Activated T-cell treated with anti-CD3 and anti-CD28 coated beads, Interleukin-2, amount 50 U/mL, for 24 hours (primary cell): ENCODE results near the gene NAA11.

Experiments
- DNase-seq: peaks from one replicate; pipeline ENCODE4 v3.0.0-alpha.2; 2020
- H3K27ac Mint-ChIP-seq: 2 replicates; pipeline ENCODE4 v1.8.0; 2020; ENCODE audit warnings: mild to moderate bottlenecking, mixed read lengths
- H3K27me3 Mint-ChIP-seq: 2 replicates; pipeline ENCODE4 v1.8.0; 2020; ENCODE audit warnings: mixed read lengths
- H3K36me3 Mint-ChIP-seq: 2 replicates; pipeline ENCODE4 v1.8.0; 2020; ENCODE audit warnings: low read depth, mixed read lengths
- H3K4me1 Mint-ChIP-seq: 2 replicates; pipeline ENCODE4 v1.8.0; 2020; ENCODE audit warnings: low read depth, mixed read lengths
- H3K4me3 Mint-ChIP-seq: 2 replicates; pipeline ENCODE4 v1.8.0; 2020; ENCODE audit warnings: mild to moderate bottlenecking, moderate library complexity, mixed read lengths
- H3K9me3 Mint-ChIP-seq: 2 replicates; pipeline ENCODE4 v1.8.0; 2020; ENCODE audit warnings: mixed read lengths

NAA11 gene

DNA sequence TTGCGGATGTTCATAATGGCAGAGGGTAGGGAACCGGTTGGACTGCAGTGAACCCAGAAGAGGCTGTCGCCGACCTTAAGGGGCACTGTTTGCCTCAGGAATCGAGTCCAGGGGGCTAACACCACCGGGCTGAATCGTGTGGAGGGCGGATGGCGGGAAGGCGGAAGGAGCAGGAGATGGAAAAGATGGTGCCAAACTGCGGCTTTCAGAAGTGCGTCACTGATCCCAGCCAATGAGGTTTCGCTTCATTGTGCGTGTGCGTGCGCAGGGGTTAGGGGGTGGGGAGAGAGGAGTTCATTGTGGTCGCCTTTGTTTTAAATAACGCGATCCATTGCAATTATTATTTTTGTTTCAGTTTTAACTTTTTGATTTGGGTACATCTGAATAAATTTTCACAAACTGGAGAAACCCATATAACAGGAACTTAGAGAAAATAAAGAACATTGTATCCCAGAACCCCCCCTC lies at the start of gene NAA11:
Gene NAA11, minus strand, starts transcription at position 198 of the 465 bp plus-strand sequence. Its CDS starts 184 bp downstream, at position 14.
- Mint-ChIP-seq H3K27ac (no peak within 1 kb of the TSS), H3K9me3 (no peaks in the 10 kb centered on the region), H3K36me3 (no peaks in the 10 kb centered on the region), H3K4me3 (no peak within 1 kb of the TSS), H3K27me3 (no peaks in the 10 kb centered on the region), H3K4me1 (no peaks in the 10 kb centered on the region)
- DNase-seq: no peak

DNA sequence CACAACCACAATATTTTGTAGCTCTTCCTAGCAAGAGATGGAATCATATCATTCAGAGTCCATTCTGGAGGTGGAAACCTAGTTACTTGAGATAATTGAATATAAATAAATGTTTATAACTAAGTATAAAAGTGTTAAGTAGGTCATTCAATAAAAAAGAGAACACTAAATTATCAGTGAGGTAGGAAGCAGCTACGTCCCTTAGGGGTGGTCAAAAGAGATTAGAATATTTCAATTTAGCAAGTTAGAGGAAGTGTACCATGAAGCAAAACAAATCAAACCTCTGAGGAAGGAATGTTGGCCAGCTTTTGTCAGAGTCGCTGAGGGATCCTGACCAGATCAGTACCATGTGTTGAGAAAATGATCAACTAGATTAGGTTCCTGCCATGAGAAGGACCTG lies 44.2 kb upstream of the NAA11 start:
- no peaks in the 10 kb centered on the region for H3K4me1 Mint-ChIP-seq
- no peak overlapping the region for H3K27ac Mint-ChIP-seq
- H3K4me3 Mint-ChIP-seq: no peak overlapping the region
- no peaks in the 10 kb centered on the region for H3K36me3 Mint-ChIP-seq
- no peaks in the 10 kb centered on the region for H3K27me3 Mint-ChIP-seq
- DNase-seq: no peak
- H3K9me3 Mint-ChIP-seq: no peaks in the 10 kb centered on the region

DNA sequence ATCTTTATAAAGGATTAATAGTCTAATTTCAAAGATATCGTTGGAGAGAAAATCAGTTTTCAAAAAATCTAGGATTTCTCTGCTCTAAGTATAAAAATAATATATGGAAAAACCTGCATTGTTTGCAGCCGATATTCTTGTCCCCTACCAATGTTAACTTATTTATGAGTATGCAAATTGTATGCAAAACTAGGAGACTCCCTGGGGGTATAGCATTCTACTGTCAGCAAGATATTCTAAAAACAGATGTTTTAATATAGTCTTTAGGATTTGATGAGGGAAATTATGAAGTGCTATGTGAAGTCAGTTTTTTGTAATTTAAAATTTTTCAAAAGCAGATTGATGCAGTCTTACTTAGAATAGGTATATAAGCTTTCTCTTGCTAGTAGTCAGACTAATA lies 41.2 kb upstream of the NAA11 start:
- DNase-seq: no peak
- Mint-ChIP-seq H3K9me3 (no peaks in the 10 kb centered on the region), H3K27ac (no peak overlapping the region), H3K4me3 (no peak overlapping the region), H3K36me3 (no peaks in the 10 kb centered on the region), H3K27me3 (no peaks in the 10 kb centered on the region), H3K4me1 (no peaks in the 10 kb centered on the region)

DNA sequence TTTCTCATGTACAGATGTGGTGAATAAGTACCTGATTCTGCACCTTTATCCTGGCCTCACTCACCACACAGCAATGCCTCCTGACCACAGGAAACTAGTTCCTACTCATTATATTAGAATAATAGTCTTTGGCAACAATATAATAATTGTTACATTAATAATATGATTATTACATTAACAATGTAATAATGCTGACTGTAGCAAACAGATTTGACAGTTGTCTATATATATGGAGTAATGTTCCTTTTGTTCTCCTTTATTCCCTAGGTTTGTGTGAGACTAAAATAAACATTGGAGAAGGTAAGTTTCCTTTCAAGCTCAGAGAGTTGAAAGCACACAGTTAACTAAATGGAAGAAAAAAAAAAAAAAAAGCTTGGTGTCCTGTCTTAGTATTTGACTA lies 40.6 kb upstream of the NAA11 start:
- no peak overlapping the region for H3K4me3 Mint-ChIP-seq
- DNase-seq: no peak
- no peaks in the 10 kb centered on the region for H3K36me3 Mint-ChIP-seq
- H3K27ac Mint-ChIP-seq: no peak overlapping the region
- H3K4me1 Mint-ChIP-seq: no peaks in the 10 kb centered on the region
- H3K9me3 Mint-ChIP-seq: no peaks in the 10 kb centered on the region
- H3K27me3 Mint-ChIP-seq: no peaks in the 10 kb centered on the region

DNA sequence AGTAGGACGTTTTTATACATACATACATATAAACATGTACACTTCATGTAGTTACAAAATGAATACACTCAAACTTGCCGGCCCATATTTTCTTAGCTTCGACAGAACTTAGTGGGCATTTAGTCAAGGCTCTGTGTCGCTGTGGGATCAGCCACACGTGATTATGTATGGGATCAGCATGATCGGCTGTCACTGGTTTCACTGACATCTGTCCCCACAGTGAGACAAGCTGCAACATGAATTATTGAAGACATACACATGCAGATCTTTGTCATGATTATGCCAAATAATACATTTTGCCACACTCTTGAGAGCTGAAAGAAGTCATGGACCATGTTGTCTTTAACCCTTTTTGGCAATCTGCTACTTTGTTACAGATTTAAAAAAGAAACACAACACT lies 38.2 kb upstream of the NAA11 start:
- H3K4me1 Mint-ChIP-seq: no peaks in the 10 kb centered on the region
- no peak overlapping the region for H3K27ac Mint-ChIP-seq
- H3K36me3 Mint-ChIP-seq: no peaks in the 10 kb centered on the region
- H3K27me3 Mint-ChIP-seq: no peaks in the 10 kb centered on the region
- no peak for DNase-seq
- H3K9me3 Mint-ChIP-seq: no peaks in the 10 kb centered on the region
- H3K4me3 Mint-ChIP-seq: no peak overlapping the region

DNA sequence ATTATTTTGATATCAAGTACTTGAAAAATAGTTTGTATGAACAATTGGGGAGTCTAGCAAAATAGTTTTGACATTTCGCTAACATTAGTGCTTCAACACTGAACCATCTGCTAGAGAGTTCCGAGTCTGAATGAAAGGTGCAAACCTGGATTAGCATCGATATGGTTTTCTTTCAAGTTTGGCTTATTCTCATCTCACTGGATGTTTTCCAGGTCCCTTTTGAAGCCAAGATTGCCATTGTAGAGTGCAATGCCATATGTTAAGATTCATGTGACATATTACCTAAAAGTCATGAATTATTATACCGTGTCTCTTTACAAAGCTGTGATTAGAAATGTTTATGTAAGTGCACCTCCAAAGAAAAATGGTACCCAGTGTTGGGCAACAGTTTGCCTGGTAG lies 36.8 kb upstream of the NAA11 start:
- Mint-ChIP-seq H3K9me3 (no peaks in the 10 kb centered on the region), H3K4me3 (no peak overlapping the region), H3K27ac (no peak overlapping the region), H3K27me3 (no peaks in the 10 kb centered on the region), H3K4me1 (no peaks in the 10 kb centered on the region), H3K36me3 (no peaks in the 10 kb centered on the region)
- DNase-seq: no peak

DNA sequence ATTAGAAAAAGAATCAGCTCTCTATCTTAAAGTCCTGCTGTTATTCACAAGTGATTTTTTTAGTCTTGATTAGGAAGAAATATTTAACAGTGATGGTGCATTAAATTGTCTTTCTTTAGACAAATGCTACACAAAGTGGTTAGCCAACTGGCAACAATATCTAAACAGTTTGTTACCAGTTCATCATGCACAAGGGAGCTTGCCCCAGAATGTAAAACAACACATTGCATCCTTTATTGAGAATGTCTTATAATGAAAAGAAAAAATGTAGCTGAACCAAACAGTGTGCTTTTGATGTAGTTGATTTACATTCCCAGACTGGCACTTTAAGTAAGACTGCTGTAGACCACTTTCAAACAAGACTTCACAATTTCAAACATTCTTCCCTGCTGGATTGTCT lies 34.1 kb upstream of the NAA11 start:
- H3K36me3 Mint-ChIP-seq: no peaks in the 10 kb centered on the region
- no peaks in the 10 kb centered on the region for H3K27me3 Mint-ChIP-seq
- H3K27ac Mint-ChIP-seq: no peak overlapping the region
- no peaks in the 10 kb centered on the region for H3K4me1 Mint-ChIP-seq
- no peak overlapping the region for H3K4me3 Mint-ChIP-seq
- no peak for DNase-seq
- no peaks in the 10 kb centered on the region for H3K9me3 Mint-ChIP-seq

DNA sequence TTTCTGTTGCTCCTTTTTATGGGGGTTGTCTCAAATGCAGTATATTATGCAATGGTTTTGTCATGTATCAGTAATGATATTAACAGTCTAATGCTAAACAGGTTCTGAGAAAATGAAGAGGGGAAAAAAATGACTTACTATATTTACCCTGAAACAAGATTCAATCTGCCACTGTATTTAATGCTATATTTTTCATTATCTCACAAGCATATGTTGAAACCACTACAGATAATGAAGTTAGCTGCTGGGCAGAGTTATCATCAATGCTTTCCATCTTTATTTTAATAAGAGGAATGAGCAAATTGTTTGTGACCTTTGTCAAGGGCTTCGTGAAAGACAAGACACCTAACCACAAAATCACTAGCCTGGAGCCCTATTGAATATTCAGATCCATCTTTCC lies 32.6 kb upstream of the NAA11 start:
- no peaks in the 10 kb centered on the region for H3K36me3 Mint-ChIP-seq
- no peaks in the 10 kb centered on the region for H3K4me1 Mint-ChIP-seq
- no peaks in the 10 kb centered on the region for H3K27me3 Mint-ChIP-seq
- no peak for DNase-seq
- H3K27ac Mint-ChIP-seq: no peak overlapping the region
- no peak overlapping the region for H3K4me3 Mint-ChIP-seq
- H3K9me3 Mint-ChIP-seq: no peaks in the 10 kb centered on the region

DNA sequence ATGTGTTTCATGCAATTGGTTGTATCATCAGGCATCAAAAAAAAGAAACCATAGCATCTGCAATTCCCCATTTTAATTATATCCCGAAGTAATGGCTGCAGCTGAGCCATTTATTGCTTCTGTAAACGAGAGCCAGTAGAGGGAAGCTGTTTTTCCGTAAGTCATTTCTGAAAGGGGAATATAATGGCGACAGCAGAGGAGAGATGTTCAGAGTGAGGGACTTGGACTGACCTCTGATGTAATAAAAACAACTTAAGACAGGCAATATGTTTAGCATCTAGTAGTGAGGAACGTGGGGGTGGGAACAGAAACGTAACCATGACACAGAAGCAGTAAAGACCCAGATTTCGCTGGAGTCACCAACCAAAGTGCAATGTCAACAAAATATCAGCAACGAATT lies 31.5 kb upstream of the NAA11 start:
- Mint-ChIP-seq H3K4me1 (no peaks in the 10 kb centered on the region), H3K4me3 (no peak overlapping the region), H3K27ac (no peak overlapping the region), H3K36me3 (no peaks in the 10 kb centered on the region), H3K27me3 (no peaks in the 10 kb centered on the region), H3K9me3 (no peaks in the 10 kb centered on the region)
- DNase-seq: no peak

DNA sequence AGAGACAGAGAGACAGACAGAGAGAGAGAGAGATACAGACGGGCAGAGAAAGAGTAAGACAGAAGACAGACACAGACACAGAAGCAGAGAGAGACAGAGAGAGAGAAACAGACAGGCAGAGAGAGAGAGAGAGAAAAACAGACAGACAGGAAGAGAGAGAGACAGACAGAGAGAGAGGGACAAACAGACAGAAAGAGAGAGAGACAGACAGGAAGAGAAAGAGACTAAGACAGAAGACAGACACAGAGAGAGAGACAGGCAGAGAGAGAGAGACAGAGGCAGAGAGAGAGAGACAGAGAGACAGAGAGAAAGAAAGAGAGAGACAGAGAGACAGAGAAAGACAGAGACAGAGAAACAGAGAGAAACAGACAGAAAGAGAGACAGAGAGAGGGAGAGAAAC lies 27.2 kb upstream of the NAA11 start:
- no peaks in the 10 kb centered on the region for H3K4me1 Mint-ChIP-seq
- no peak overlapping the region for H3K4me3 Mint-ChIP-seq
- no peaks in the 10 kb centered on the region for H3K36me3 Mint-ChIP-seq
- H3K27ac Mint-ChIP-seq: no peak overlapping the region
- H3K27me3 Mint-ChIP-seq: no peaks in the 10 kb centered on the region
- H3K9me3 Mint-ChIP-seq: peaks cover 6% of the 10 kb centered on the region
- DNase-seq: no peak

DNA sequence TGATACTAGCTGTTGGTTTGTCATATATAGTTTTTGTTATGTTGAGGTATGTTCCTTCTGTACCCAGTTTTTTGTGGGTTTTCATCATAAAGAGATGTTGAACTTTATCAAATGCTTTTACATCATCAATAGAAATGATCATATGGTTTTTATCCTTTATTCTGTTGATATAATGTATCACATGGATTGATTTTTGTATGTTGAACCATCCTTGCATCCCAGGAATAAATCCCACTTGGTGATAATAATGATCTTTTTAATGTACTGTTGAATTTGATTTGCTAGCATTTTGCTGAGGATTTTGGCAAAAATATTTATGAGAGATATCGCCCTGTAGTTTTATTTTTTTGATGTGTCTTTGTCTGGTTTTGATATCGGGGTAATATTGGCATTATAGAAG lies 22.5 kb upstream of the NAA11 start:
- peaks cover 10% of the 10 kb centered on the region for H3K9me3 Mint-ChIP-seq
- no peaks in the 10 kb centered on the region for H3K27me3 Mint-ChIP-seq
- no peak overlapping the region for H3K27ac Mint-ChIP-seq
- no peaks in the 10 kb centered on the region for H3K4me1 Mint-ChIP-seq
- no peak overlapping the region for H3K4me3 Mint-ChIP-seq
- no peaks in the 10 kb centered on the region for H3K36me3 Mint-ChIP-seq
- DNase-seq: no peak

DNA sequence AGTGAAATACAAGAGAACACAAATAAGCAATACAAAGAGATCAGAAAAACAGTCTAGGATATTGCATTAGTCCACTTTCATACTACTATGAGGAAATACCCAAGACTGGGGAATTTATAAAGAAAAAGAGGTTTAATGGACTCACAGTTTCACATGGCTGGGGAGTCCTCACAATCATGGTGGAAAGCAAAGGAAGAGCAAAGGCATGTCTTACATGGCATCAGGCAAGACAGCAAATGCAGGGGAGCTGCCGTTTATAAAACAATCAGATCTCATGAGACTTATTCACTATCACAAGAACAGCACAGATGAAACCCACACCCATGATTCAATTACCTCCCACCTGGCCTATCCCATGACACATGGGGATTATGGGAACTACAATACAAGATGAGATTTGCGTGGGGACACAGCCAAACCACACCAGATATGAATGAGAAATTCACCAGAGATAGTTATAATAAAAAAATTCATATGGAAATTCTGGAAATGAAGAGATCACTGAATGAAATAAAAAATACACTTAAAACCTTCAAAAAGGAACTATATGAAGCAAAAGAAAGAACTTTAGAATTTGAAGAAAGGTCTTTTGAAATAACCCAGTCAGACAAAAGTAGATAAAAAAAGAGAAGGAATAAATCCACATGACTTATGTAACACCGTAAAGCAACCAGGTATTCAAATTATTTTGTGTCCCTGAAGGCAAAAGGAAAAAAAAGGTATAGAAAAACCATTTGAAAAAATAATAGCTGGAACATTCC lies 16.2 kb upstream of the NAA11 start:
- DNase-seq: no peak
- Mint-ChIP-seq H3K27ac (no peak overlapping the region), H3K9me3 (peaks cover 14% of the 10 kb centered on the region), H3K36me3 (no peaks in the 10 kb centered on the region), H3K4me1 (no peaks in the 10 kb centered on the region), H3K27me3 (no peaks in the 10 kb centered on the region), H3K4me3 (no peak overlapping the region)

DNA sequence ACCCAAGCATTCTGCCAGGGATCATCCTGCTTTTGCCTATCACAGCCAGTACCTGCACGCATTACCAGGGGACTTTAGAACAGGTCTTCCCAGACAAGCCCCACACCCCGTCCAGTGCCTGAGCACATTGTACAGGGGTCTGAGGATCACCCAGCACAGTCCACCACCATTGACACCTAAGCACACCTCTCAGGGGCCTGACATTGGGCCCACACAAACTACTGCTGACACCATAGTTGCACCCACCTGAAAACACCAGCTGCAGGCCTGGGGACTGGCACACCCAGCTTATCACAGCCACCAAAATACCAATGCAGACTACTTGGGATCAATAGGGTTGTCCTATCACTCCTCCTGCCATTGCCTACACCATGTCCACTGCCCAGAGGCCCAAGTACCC lies 14.7 kb upstream of the NAA11 start:
- Mint-ChIP-seq H3K4me3 (no peak overlapping the region), H3K27me3 (no peaks in the 10 kb centered on the region), H3K27ac (no peak overlapping the region), H3K9me3 (peaks cover 14% of the 10 kb centered on the region), H3K4me1 (no peaks in the 10 kb centered on the region), H3K36me3 (no peaks in the 10 kb centered on the region)
- no peak for DNase-seq

DNA sequence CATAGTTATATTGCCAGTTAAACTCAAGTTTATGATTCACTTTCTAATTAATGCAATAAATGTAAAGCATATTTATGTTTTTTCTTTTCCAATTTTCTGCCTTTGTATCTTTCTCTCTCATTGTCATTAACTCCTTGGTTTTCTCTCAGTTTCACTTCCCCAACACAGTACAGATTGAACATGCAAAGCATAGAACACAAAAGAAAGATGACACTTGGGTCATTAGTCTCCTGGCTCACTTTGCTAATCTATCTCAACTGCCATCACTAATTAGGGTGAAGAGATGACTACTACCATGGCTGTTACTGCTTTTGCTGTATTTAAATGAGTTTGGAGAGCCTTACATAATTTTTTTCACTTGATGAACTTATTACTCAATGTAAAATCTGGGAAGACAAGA lies 12.3 kb upstream of the NAA11 start:
- Mint-ChIP-seq H3K27me3 (no peaks in the 10 kb centered on the region), H3K27ac (no peak overlapping the region), H3K4me3 (no peak overlapping the region), H3K4me1 (no peaks in the 10 kb centered on the region), H3K36me3 (no peaks in the 10 kb centered on the region), H3K9me3 (peaks cover 10% of the 10 kb centered on the region)
- DNase-seq: no peak

DNA sequence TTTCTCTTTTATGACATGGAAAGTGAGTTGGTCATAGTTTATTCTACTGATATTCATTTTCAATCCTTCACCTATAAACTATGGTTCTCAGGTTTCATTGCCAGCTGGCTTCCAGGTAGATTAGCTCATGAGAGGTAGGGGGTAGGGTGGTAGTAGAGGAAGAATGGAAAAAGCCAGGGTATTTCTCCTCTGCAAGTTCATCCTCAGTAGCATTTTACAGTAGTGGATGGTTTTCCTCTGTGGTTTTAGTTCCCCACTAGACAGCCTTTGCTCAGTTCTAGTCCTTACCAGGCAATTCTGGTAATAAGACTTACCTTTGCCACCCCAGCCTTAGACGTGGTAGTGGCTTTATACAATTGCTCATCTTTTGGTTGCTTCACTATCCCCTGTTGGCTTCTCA lies 8.9 kb upstream of the NAA11 start:
- H3K4me3 Mint-ChIP-seq: no peak overlapping the region
- H3K9me3 Mint-ChIP-seq: no peaks in the 10 kb centered on the region
- no peaks in the 10 kb centered on the region for H3K4me1 Mint-ChIP-seq
- H3K27me3 Mint-ChIP-seq: no peaks in the 10 kb centered on the region
- DNase-seq: no peak
- H3K27ac Mint-ChIP-seq: no peak overlapping the region
- H3K36me3 Mint-ChIP-seq: no peaks in the 10 kb centered on the region

DNA sequence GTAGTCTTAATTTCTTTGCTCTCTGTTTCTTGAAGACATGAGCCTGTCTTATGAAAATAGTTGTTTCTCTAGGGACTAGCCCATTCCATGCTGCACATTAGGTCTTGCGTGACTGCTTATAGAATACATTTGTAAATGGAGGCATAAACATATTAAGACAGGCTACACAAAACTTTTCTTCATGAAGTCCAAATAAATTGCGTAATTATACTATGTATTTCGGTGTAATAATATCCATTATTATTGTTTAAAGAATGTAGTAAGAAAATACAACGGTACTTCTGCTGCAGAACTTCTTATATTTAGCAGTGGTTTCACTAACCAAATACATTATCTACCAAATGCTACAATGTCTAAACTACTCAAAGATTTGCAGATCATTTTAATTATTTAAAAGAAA lies 8.5 kb upstream of the NAA11 start:
- Mint-ChIP-seq H3K27me3 (no peaks in the 10 kb centered on the region), H3K36me3 (no peaks in the 10 kb centered on the region)

More for the DNA sequence above, 8.5 kb upstream of the NAA11 start:
- no peaks in the 10 kb centered on the region for H3K9me3 Mint-ChIP-seq
- no peak overlapping the region for H3K27ac Mint-ChIP-seq
- H3K4me1 Mint-ChIP-seq: no peaks in the 10 kb centered on the region
- H3K4me3 Mint-ChIP-seq: no peak overlapping the region
- DNase-seq: no peak
